Measurements from ENCODE around the gene SSTR1. TPM values are rescaled to one million over a fixed set of nuclear protein-coding genes. Genes with fewer than 3 reads are reported as not detected.

The SSTR1 gene
- polyA plus RNA-seq, 2 of the 4 experiments (the other 2 are of a cell fraction): not detected

- no peak for FAIRE-seq
Observed at GRCh38 chr14:38206689-38207376, 871 bp upstream of the SSTR1 start.

GRCh38 chr14:38207377-38207735, 348 bp upstream of the SSTR1 start:
- TF ChIP-seq JUNB (IDR thresholded peaks at IDR 0.05) (no peak), ZSCAN20 (CRISPR knock-in tag; IDR thresholded peaks at IDR 0.05) (no peak), JUN (IDR thresholded peaks at IDR 0.05) (no peak), BHLHE40 (IDR thresholded peaks at IDR 0.05; ENCODE audit: low read depth, low read length) (no peak), RNF2 (IDR thresholded peaks at IDR 0.05; ENCODE audit: borderline replicate concordance, low read depth) (no peak), ESRRA (IDR thresholded peaks at IDR 0.05; ENCODE audit: borderline replicate concordance, low read length) (no peak), CHD2 (IDR thresholded peaks at IDR 0.05; ENCODE audit: low read length, partially characterized antibody) (no peak), FOSB (CRISPR knock-in tag; IDR thresholded peaks at IDR 0.05) (no peak), KDM1A (IDR thresholded peaks at IDR 0.05; ENCODE audit: low read depth) (no peak), HOXB13 (CRISPR knock-in tag; IDR thresholded peaks at IDR 0.05; ENCODE audit: low read depth) (no peak), HMGXB4 (CRISPR knock-in tag; IDR thresholded peaks at IDR 0.05; ENCODE audit: borderline replicate concordance) (no peak), TP53 (CRISPR knock-in tag; IDR thresholded peaks at IDR 0.05) (no peak), RCOR1 (IDR thresholded peaks at IDR 0.05; ENCODE audit: low read depth, low read length) (no peak), PHF8 (IDR thresholded peaks at IDR 0.05; ENCODE audit: borderline replicate concordance, low read depth) (no peak), KDM5A (IDR thresholded peaks at IDR 0.05) (no peak)
- TF ChIP-seq, protein P1, sequence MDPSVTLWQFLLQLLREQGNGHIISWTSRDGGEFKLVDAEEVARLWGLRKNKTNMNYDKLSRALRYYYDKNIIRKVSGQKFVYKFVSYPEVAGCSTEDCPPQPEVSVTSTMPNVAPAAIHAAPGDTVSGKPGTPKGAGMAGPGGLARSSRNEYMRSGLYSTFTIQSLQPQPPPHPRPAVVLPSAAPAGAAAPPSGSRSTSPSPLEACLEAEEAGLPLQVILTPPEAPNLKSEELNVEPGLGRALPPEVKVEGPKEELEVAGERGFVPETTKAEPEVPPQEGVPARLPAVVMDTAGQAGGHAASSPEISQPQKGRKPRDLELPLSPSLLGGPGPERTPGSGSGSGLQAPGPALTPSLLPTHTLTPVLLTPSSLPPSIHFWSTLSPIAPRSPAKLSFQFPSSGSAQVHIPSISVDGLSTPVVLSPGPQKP (IDR thresholded peaks at IDR 0.05; ENCODE audit: low read depth, low read length): no peak
- TF ChIP-seq, protein P2, sequence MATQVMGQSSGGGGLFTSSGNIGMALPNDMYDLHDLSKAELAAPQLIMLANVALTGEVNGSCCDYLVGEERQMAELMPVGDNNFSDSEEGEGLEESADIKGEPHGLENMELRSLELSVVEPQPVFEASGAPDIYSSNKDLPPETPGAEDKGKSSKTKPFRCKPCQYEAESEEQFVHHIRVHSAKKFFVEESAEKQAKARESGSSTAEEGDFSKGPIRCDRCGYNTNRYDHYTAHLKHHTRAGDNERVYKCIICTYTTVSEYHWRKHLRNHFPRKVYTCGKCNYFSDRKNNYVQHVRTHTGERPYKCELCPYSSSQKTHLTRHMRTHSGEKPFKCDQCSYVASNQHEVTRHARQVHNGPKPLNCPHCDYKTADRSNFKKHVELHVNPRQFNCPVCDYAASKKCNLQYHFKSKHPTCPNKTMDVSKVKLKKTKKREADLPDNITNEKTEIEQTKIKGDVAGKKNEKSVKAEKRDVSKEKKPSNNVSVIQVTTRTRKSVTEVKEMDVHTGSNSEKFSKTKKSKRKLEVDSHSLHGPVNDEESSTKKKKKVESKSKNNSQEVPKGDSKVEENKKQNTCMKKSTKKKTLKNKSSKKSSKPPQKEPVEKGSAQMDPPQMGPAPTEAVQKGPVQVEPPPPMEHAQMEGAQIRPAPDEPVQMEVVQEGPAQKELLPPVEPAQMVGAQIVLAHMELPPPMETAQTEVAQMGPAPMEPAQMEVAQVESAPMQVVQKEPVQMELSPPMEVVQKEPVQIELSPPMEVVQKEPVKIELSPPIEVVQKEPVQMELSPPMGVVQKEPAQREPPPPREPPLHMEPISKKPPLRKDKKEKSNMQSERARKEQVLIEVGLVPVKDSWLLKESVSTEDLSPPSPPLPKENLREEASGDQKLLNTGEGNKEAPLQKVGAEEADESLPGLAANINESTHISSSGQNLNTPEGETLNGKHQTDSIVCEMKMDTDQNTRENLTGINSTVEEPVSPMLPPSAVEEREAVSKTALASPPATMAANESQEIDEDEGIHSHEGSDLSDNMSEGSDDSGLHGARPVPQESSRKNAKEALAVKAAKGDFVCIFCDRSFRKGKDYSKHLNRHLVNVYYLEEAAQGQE (IDR thresholded peaks at IDR 0.05): no peak
- H3K4me1 ChIP-seq: no peaks in the 10 kb centered on the region
- DNase-seq (ENCODE audit: low read depth in 1 of 2, low spot score in 1 of 2) (no peak), FAIRE-seq (no peak), ATAC-seq (no peak)
- ChIA-PET POLR2A (no interaction called here), CTCF (interaction anchor here (1.4 kb wide), 1 partner anchor 14 kb away, joined by 3 read pairs; no protein-coding TSS in a partner anchor)
- WGBS (ENCODE audit: missing lambda C conversion rate): 3% methylated on average over 5 of the region's 5 CpGs
- no peak overlapping the region for H3K4me2 ChIP-seq
- H3K27ac ChIP-seq: no peak overlapping the region
- H3K9me3 ChIP-seq: 0 out of 3 replicates have a peak, but pooled peaks cover 9% of the 10 kb centered on the region
- no peak overlapping the region for H3K4me3 ChIP-seq

More at GRCh38 chr14:38206689-38207376, 871 bp upstream of the SSTR1 start:
- Histone ChIP-seq H3K9me3 (0 out of 3 replicates have a peak, but pooled peaks cover 9% of the 10 kb centered on the region), H3K4me2 (no peak overlapping the region), H3K27ac (no peak overlapping the region), H3K4me1 (no peaks in the 10 kb centered on the region), H3K4me3 (no peak overlapping the region)
- TF ChIP-seq EP300 (IDR thresholded peaks at IDR 0.05): no peak
- no peak for TF ChIP-seq GATA3 (IDR thresholded peaks at IDR 0.05; ENCODE audit: borderline replicate concordance)
- no peak for TF ChIP-seq MAZ (IDR thresholded peaks at IDR 0.05; ENCODE audit: borderline replicate concordance, low read depth, low read length)
- TF ChIP-seq CTCF (IDR thresholded peaks at IDR 0.05): no peak
- no peak for TF ChIP-seq EHF (CRISPR knock-in tag; IDR thresholded peaks at IDR 0.05)
- WGBS (ENCODE audit: missing lambda C conversion rate): 30% methylated on average over 2 of the region's 2 CpGs
- ATAC-seq: no peak
- CTCF ChIA-PET: interaction anchor here (1.4 to 2.1 kb wide), 2 partner anchors 10 to 15 kb away, joined by 3 to 8 read pairs; no protein-coding TSS in a partner anchor
- DNase-seq (ENCODE audit: low read depth in 1 of 2, low spot score in 1 of 2): no peak
- POLR2A ChIA-PET: no interaction called here

Data from A549 (cell line).